NCI-H146 (cell line): ENCODE results near the gene BOD1.

ENCODE experiments used
- DNase-seq: peaks from one replicate; lab custom pipeline; 2025; lab: John Stamatoyannopoulos, UW

The BOD1 gene

GRCh38 chr5:173616577-173617118, at the start of gene BOD1:
TSS of gene BOD1 (minus strand) at chr5:173616650. CDS start at chr5:173616436, 214 bp downstream.
- peak; percentile 95 for DNase-seq

DNA sequence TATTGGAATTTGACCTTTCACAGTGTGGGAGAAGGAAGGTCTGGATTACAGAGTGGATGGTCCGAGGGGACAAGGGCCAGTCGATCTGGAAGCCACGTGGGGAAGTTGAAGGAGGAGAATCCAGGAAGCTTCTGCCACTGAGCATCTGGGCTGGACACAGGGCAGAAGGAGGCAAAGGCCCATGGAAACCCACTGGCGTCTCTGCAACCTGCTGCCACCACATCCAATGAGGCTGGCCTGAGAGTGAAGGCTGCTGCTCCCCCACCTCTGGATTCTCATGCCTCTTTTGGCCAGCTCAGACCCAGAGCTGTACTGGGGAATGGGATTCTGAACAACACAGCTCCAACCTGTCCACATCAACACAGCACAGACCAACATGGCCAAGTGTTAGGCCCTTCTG, 48.9 kb upstream of the BOD1 start:
- no peak for DNase-seq

GRCh38 chr5:173664154-173664526, 47.7 kb upstream of the BOD1 start:
- peak; percentile 19 for DNase-seq

GRCh38 chr5:173663352-173664153, 47.1 kb upstream of the BOD1 start:
- DNase-seq: no peak

- no peak for DNase-seq
Observed at GRCh38 chr5:173662581-173663351, 46.3 kb upstream of the BOD1 start.

DNA sequence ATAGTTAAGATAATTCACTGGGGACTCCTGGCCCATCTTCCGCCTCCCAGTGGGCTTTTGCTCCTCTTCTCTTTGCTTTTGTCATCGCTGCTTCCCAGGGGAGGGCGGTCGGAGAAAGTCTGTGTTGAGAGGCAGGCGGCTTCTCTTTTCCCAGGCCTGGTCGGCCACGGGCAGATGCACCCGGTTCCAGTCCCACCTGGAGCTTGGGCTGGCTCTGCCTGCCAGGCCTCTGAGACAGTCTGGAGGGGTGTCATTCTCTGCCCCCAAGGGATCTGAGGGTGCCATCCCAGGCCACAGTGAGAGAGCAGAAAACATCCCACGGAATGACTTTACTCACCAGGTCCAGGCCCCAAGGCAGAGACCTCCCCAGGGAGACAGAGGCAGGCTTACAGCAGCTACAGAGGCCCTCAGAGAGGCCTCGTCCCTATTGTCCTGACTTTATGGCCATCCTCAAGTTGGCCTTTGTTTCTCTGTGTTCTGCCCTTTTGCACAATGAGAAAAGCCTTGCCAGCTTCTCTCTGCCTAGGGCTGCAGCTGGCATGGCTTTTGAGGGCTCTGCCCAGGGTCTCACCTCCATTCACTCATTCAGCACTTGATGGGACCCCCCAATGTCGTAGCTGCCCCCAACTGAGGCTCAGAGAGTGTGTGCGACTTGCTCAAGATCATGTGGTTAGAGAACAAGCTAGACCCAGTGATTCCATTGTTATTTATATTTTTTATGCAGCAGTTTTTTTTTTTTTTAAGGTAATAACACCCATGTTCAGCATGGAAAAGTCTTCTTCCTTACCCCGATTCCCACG, 44.2 kb upstream of the BOD1 start:
- no peak for DNase-seq

DNA sequence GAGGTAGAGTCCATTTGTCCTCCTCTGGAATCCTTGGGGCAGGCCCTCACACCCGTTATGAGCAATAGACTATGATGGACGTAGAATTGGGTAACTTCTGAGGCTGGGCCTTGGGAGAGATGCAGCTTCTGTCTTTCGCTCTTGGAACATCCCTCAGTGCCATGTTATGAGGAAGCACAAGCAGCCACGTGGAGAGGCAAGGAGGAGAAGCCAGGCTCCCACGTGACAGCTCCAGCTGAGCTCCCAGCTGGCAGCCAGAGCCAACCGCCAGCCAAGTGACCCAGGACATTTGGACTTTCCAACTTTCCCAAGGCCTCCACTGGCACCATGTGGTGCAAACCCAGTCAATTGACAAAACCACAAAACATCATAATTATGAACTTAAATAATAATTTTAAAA, 43.0 kb upstream of the BOD1 start:
- DNase-seq: no peak

DNA sequence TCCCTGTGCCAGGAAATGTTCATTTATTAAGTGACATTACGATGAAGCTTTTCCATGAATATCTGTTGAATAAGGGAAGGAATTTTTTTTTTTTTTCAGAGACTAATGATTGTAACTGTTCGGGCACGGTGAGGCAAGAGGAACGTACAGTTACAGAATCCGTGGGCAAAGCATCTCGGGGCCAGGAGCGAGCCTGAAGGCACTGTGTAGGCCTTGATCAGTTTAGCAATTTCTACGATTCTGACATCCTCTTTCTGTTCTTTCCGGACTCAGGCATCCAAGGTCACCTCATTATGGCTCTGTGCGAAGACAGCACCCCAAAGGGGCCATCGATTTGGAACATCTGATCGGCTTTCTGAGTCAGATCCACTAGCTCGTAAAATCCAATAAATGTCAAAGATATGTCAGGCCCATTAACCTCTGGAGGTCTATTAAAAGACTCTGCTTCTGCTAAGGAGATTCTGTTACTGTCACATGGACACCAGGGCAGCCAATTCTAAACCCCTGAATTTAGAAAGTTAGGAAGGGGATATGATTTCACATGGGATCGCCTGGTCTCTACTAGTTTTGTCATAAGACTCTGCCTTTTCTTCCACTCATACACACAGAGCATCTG, 41.4 kb upstream of the BOD1 start:
- no peak for DNase-seq

- DNase-seq: no peak
Observed at GRCh38 chr5:173655196-173655797, 38.8 kb upstream of the BOD1 start.

GRCh38 chr5:173653822-173654523, 37.5 kb upstream of the BOD1 start:
- DNase-seq: no peak

DNA sequence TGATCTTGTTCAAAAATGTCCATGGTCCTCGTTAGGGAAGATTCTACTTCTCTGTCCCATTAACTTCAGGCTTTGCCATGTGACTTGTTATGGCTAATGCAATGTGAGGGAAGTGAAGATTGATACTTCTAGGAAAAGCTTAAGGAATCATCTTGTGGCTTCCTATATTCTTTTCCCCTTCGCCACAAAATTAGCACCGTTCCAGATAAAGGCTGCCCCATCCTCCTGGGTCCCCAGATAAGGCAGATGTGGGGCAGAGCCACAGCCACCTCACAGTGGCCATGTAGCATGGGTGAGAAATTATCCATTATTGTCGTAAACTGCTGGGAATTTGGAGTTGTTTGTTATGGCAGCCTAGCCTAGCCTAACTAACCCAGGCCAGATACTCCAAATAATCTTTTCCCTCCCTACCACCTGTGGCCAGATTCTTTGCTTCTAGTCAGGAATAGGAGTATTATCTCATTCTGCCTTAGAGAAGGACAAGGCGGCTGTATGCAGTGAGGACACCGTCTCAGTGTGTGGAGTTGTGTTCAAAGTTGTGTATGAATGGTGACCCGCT, 31.9 kb upstream of the BOD1 start:
- no peak for DNase-seq

- DNase-seq: no peak
Observed at GRCh38 chr5:173646692-173647091, 30.2 kb upstream of the BOD1 start.

GRCh38 chr5:173645890-173646574, 29.6 kb upstream of the BOD1 start:
- DNase-seq: no peak

GRCh38 chr5:173645437-173645807, 29.0 kb upstream of the BOD1 start:
- no peak for DNase-seq

DNA sequence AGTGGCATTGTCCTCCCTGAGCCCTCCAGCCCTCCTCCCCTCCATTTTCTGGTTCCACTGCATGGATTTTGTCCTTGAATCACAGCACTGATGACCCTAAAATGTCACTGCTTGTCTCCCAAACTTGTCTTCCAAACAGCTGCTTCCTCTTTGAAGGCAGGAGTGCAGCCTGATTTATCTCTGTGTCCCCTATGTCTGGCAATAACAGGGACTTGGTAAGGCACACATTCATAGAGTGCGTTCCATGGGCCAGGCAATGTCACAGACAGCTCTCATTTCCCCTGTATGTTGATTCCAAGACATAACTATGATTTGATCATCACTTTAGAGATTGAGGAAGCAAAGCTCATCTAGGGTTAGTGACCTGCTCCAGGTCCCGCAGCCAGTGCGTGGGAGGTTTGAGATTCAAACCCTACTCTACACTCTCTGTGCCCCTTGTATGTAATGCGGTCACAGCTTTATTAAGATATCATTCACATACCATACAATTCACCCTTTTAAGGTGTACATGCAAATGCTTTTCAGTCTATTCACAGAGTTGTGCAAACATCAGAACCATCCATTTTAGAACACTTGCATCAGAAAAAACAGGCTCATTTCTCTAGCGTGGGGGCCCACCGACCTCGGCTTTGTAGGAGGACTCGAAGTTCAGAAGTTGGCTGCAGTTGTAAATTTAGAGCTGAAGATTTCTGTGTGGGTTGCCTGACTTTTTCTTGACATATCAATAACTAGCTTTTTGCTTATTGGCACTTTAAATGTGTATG, 28.4 kb upstream of the BOD1 start:
- no peak for DNase-seq

DNA sequence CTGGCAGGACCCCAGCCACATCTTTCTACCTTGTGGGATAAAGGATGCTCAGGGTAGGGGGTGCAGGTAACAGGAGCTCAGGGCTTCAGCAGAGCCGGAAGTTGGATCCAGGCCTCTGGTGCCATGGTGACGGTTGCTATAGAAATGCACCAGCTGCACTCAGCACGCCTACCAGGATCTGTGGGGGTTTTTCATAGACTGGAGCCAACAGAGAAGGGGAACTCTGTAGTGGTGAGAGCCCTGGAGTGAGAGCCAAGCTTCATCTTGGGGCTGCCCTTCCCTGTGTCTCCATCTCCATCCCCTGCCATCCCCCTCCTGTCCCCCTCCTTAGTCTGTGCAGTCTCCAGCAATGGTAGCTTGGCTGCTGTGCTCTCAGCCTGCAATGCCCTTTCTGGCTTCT, 27.5 kb upstream of the BOD1 start:
- peak; percentile 81 for DNase-seq

GRCh38 chr5:173642895-173643481, 26.5 kb upstream of the BOD1 start:
- no peak for DNase-seq

DNA sequence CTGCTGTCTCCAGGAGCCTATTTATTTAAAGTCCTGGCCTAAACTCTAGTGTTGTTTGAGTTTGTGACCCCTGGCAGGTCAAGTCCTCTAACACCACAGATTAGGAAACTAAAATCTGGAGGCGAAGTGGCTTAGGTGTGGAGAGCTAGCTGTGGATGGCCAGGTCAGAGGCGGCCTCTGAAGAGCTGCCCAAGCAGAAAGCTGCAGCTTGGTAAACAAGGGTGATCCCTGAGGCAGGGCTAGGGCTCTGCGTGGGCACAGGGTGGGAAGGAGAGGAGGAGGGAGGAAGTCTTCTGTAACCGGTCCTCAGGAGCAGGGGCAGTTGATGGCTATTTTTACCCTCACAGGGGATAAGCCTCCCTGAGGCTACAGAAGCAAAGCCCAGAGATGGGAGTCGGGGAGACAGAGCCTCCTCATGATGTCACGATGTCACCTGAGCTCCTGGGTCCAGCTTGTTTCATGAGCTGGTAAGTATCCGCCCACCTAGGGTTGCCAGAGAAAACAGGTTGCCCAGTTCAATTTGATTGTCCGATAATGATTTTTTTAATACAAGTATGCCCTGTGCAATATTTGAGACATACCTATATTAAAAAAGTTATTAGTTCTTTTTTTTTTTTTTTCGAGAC, 25.9 kb upstream of the BOD1 start:
- DNase-seq: no peak
